GM21529 (cell line): Measurements from ENCODE around the gene VAV2.
"Not testable (repeated sequence)": the region's sequence is repeated elsewhere in the genome, so short reads cannot be mapped to it uniquely, and the experiment has no call there.

Experiments
- ATAC-seq: cut with Tn5 transposase; IDR thresholded peaks from one replicate; pipeline ENCODE4 v1.9.1; 2021; ENCODE audit not compliant: unreplicated experiment

The VAV2 gene

DNA sequence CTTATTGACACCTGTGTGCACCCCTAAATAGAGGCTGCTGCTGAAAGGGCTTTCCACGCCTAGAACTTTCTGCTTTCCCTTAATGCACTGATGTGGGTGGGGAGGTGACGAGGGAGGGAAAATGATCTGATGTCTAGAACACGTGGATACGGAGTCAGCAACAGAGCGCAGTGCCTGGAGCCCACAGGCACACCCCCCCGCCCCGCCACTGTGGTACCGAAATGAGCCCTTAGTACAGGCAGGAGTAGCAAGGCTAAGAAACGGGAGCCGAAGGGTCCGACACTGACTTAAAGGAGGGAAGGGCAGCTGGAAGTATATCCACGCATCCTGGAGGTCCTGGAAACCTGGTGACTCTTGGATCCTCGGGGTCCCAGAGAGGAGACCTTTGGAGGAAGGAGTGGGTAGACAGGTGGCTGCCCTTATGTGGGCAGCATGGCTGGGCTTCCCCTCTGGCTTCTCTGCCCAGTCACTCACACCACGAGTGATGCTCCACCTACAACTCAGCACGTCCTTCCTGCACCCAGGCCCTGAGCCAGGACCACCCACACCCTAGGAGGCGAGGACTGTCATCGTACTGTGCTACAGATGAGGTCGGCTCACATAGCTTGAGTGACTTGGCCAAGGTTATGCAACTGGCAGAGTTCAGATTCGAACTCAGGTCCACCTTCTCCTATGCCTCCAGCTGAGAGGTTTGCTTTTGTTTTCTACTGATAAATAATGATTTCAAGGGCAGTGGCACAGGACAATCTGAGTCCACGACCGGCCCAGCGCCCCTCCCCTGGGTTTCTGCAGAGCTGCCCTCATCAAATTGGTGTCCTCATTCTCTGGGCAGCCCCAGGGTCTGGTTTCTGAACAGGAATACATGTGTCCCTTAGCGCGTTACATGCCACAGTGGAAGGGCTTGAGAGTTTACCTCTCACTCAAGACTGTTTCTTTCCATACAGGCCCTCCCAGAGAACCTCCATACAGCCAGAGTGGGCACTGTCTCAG lies 4.7 kb upstream of the VAV2 start:
- ATAC-seq, result no peak

DNA sequence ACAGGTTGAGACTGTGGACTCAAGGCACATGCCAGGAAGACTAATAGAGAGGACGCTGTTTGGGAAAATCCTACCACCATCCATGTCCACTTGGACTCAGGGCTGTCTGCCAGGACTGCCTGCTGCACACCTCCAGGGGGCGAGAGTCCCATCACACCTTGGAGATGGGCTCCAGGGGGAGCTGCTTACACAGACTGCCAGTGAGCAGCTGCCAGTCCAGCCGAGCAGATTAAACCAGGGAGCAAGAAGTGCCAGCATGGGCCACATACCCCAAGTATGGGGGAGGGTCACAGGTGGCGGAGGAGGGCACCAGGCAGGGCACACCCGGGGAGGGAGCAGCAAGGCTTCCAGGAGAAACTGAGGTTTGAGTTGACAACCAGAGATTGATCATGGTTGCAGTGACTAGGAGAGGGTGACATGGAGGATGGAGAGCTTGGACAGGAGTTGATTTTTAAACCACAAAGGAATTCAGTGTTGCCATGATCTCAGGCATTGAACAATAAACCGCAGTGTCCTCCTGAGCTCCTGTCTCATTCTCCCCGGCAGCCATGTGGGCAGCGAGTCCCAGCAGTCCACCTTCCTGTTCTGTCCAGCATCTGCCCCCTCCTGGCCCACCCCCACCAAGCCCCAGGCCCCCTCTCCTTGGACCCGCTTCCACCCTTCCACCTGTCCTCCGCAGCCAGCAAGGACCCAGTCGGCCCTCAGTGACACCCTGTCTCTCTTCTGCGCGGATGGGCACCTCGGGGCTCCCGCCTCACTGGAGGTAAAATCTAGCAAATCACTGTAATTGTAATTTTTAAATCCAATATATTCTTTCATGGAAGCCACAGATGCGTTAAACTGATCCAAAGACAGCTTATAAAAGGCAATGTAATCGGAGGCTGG lies 3.1 kb upstream of the VAV2 start:
- ATAC-seq, result no peak

DNA sequence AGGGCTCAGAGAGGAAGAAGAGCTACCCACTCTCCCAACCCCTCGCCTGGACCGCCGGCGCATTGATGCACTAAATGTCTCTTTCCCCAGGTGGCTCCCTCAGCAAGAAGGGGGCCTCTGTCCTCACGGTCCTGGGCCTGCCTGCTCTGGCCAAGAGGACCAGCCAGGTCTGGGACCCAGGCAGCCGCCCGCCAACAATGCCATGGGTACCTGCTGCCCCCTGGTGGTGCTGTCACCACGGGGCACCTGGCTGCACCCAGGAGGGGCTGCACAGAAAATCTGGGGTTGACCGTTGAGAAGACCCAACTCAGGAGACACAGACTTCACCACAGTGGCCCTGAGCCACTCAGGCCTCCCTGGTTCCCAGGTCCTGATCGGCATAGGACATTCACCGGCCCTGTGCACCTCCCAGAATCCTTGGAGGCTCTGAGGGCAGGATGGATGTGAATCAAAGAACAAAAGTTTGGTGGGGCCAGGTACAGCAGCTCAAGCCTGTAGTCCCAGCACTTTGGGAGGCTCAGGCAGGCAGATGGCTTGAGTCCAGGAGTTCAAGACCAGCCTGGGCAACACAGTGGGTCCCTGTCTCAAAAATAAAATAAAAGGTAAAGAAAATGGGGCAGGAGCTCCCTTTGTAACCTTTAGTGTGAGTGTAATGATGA lies 2.4 kb upstream of the VAV2 start:
- ATAC-seq, result no peak

DNA sequence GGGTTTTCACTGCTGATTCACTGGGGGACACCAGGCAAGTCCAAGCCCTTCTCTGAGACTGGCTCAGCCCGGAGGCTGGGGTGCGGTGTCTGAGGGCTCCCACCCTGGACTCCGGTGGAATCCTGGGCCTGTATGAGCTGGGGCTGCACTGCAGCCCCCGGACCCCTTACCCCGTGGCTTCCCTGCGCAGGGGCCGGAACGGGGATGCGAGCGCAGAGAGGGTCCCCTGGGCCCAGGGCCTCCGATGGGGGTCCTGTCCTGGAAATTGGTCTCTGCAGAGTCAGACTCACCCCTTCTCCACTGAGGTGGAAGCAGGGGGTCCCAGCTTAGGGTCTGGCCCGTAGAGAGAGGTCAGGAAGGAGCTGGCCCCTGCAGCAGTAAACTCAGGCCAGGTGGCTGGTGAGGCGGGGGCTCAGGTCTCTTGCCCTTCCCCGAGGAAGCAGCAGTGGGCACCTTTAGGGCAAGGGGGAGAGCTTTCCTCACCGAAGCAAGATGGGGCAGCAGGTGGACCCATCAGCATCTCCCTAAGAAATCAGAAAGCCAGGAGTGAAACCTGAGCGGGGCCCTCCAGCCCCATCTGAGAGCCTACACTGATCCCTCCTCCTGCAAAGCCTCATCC lies 1.6 kb upstream of the VAV2 start:
- ATAC-seq, result no peak

DNA sequence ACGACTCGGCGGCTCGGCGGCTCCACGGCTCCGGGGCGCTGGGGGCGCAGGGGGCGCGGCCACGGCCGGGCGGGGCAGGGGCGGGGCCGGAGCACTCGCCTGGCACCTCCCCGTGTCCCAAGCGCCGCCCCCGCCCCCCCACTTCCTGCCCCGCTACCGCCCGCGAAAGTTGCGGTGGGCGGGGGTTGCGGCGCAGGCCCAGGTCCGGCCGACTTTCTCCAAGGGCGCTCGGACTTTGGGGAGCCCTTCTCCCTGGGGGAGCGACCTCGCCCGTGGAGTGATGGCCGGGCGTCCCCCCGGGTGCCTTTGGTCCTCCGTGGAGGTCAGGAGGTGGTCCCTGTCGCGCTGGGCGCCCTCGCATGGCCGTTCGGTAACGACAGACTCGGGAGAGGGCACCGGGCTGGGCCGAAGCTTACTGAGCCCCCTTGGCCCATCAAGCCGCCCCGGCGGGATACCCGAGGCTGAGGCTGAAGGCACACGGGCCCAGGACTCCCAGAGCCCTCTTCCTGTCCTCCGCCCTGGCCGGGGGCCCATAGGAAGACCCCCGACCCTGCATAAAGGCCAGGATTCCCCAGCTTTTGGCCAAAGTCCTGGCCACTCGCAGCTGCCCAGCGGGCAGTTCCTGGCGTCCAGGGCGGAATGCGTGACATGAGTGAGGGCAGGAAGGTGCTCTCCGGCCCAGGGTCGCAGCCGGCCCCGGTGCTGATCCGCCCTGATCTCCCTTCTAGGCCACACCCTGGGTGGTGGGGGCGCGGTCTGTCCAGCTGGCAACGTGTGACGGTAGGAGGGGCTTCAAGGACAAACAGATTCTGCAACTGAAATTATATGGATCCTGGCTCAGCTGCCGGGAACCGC lies 883 bp upstream of the VAV2 start:
- peak; percentile 50 for ATAC-seq

DNA sequence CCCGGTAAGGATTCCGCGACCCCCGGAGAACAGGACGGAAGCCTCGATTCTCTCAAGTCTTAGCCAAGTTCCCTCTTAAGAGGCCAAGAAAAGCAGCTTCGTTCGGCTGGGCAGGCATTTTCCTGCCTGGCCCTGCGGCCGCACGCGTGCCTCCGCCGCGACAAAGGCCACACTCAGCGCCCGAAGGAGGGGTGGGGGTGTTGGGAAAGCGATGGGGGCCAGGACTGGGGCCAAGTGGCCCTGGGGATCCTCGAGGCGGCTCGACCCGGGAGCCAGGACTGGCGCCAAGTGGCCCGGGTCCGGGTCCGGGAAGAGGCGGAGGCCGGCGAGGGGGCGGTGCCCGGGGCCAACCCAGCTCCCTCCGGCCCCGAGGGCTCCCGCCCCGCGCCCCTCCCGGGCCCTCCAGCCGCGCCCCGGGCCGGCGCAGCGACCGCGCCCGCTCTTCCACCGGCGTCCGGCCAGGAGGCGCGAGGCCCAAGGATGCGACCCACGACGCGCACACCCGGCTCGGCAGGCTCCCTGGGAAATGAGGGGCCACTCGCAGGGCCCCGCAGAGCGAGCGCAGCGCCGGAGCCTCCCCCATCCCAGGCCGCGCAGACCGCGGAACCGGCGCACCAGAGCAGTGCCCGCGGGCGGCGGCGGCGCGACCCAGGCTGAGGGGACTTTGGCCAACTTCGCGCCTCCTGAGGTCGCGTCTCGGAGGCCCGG lies 756 bp downstream of the VAV2 start:
- peak; percentile 8 for ATAC-seq

DNA sequence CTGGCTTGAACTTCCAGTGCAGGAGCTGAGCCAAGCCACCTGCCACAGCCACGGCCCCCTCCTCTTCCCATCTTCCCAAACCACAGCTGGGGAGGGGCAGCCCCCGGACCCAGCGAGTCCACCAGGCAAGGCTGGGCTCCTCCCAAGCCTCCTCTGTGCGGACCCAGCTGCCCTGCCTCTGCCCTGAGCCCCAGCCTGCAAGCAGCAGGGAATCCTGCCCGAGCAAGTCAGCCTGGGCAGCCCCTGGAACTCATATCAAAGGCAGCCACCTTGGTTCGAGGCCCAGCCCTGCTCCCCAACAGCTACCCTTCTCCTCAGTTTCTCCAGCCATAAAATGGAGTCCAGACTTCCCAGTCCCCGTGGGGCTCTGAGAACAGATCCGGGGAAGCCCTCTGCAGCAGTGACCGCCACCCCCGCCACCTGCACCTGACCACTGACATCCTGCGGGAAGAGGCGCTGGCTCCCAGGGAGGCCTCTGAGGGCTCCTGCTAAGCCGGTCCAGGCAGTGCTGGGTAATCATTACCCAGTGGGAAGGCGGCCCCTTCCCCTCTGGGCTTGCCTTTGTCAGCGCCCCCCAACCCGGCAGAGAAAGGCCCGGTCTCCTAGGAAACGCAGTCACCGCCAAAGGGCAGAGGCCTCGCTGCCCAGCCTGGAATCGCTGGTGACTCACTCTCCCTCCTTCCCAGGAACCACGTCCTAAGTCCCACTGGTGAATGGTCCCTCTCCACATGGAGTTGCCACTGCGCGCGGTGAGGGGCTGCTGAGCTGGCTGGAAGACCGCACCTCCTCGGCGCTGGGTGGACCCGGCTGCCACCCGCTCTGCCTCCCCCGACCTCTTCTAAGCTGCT lies 1.5 kb downstream of the VAV2 start:
- no peak for ATAC-seq

DNA sequence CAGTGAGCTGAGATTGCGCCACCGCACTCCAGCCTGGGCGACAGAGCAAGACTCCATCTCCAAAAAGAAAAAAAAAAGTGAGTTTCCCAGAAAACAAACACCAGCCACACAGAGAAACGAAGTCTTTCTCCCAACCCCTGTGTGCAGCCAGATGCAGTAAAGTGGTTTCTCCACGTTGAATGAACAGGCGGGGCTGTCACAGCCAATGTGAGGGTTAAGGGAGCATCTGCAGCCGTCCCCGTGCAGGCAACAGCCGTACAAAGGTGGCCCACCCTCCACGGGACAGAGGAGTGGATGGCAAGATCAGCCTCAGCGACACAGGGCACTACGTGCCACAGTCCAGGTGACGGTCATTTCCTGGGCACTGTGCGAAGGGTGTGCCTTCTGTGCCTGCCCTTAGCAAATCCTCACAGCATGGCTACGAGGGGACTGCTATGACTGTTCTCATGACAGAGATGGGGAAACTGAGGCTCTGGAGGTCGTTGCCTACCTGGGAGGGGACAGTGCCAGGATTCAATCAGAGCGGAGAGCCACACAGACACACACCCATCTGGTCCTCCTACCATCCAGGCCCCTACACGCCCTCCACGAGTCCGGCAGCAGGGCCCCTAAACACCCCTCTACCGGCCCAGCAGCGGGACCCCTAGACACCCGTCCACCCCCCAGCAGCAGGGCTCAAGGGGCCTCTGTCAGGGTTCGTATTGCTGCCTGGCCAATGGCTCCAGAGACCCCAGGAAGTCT lies 2.3 kb downstream of the VAV2 start:
- no peak for ATAC-seq

DNA sequence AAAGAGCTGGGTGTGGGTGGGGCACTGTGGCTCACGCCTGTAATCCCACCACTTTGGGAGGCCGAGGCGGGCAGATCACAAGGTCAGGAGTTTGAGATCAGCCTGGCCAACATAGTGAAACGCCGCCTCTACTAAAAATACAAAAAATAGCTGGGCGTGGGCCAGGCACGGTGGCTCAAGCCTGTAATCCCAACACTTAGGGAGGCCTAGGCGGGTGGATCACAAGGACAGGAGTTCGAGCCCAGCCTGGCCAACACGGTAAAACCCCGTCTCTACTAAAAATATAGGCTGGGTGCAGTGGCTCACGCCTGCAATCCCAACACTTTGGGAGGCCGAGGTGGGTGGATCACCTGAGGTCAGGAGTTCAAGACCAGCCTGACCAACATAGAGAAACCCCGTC lies 3.4 kb downstream of the VAV2 start:
- not testable (repeated sequence) for ATAC-seq

DNA sequence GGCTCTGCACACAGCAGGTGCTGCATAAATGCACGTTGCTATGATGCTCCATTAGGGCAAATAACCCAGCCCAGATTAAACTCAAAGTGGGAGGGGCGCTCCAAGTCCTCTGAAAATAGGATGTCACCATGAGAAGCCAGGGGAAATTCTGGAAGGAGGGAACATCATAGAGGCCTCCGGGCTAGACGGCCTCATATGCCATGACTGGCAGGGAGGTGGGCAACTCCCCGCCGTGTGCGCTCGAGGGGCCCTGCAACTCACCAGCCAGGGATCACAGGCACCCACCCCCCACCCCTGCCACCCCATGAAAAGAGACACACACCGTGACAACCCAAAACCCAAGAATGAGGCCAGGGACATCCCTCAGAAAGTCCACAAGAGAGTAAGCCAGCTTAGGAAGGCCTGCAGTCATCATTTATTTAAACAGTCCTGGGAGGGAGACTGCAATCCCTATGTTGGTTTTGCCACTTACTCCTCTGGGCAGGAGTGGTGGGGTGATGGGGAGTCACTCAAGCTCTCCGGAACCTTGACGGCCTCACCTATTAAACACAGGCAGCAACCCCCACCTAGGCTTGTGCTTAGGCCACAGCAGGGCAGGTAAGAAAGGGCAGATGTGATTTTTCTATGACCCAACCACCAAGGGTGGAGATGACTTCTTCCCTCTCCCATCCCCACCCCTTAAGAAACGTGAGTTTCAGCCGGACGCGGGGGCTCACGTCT lies 4.0 kb downstream of the VAV2 start:
- ATAC-seq, result no peak

DNA sequence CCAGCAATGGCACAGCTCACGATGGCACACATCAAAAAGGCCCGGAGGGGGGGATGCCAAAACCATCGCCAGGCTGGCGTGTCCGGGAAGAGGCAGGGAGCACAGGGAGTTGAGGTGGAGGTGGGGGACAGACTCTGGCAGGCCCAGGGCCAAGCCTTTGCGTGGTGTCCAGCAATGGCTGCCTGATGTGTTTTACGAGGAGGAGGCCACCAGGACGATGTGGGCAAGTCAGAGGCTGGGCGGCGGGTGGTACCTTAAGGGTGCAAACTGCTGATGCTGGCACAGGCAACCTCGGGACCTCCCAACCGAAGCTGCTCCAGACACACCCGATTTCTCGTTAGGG lies 4.7 kb downstream of the VAV2 start:
- no peak for ATAC-seq

DNA sequence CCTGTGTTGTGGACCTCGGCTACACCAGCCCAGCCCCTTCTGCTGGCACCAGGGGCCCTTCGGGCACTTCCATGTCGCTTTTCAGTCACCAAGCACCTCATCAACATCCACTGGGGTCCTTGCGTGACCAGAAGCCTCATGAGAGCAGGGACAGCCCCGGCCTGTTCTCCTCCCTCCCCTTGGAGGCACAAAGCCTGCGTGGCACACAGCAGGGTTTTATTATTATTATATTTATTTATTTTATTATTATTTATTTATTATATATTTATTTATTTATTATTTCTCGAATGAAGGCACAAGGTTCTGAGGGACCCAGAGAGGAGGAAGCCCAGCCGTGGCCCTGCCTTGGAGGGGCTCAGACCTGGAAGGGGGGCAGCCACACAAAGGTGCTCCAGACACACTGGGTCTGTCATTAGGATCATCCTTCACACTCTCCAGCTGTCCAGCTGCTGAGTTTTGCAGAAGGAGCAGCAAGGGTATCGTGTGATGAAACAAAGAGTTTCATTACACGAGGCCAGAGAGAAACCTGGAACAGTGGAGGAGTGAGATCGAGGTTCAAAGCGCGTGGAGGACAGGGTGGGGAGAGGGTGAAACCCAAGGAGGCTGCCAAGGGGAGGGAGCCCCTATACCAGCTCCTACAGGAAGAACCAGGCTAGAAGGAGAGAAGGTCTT lies 5.2 kb downstream of the VAV2 start:
- no peak for ATAC-seq

DNA sequence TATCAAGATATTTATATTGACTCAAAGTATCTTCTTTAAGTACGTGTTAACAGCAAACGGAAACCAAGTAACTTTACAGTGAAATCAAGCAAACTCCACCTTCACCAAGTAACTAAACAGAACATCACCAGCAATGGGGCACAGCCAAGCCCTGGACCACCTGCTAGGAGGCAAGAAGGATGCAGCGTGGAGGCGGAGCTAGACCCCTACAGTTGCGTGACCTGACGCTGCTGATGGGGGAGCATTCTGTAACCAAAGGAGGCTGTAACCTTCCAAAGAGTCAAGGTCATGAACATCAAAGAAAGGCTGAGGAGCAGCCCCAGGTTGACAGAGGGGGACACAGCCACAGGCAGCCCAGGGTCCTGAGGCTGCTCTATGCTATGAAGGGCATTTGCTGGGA lies 6.1 kb downstream of the VAV2 start:
- no peak for ATAC-seq

DNA sequence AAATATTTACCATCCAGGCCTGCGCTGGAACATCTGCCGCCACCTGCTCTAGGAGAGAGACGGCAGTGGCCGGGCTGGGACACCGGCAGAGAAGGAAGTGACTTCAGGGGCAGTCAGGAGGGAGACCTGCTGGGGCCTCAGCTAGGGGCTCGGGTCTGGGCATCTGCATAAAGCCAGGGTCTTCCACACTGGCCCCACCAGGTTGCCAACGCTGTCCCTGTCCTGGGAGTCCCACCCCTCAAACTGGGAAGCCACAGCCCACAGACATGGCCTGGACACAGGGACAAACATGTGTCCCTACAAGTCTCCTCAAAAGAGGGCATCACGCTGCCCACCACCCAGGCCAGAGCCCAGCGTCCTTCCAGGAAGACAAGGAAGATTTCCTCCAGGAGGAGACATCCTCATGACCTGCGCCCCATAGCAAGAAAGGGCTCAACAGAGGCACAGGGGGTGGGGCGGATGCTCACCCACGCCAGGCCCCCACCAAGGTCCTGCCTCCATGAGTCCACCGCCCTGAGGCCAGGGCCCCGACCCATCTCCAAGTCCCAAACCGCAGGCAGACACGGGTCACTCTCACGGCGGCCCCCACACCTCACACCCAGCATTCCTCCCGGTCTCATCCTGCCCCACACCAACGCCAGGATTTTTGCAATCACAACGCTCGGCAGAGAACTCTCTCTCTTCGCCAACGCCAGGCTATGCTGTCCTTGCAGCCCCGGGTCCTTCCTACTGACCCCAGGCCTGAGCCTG lies 9.0 kb downstream of the VAV2 start:
- no peak for ATAC-seq

DNA sequence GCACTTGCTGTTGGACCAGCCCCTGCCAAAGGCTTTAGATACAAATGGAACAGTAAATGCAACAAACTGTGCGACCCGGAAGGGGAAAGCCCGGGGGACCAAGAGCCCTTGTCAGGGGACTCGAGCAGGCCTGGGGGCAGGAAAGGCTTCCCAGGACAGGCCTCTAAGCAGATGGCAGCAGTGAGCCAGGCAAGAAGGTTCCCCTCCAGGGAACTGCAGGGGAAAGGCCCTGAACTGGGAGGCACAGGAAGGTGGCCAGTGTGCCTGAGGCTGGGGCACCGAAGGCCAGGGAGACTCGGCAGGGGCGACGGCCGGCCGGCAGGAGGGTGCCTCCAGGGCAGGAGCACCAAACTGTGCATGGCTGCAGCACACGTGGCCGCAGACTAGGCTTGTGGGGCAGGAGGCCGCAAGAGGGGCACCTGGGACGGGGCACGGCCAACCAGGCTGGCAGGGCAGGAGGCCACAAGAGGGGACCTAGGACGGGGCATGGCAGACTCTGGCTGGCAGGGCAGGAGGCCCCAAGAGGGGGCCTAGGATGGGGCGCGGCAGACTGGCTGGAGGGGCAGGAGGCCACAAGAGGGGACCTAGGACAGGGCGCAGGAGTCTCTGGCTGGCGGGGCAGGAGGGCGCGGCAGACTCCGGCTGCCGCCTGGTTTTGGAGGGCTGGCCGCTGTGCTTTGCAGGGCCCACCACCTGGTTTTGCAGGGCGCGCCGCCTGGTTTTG lies 10.0 kb downstream of the VAV2 start:
- ATAC-seq, result no peak
